Measurements from ENCODE around the gene ZNRF3.

The ZNRF3 gene

GRCh38 chr22:28882878-28883656, at the start of gene ZNRF3:
TSS of gene ZNRF3 (plus strand) at chr22:28883572. CDS start at chr22:28883767, 195 bp downstream.
- DNase-seq (peak; percentile 90), ATAC-seq (ENCODE audit: insufficient read depth, low read depth) (peak; percentile 86)
- H2AFZ ChIP-seq (ENCODE audit: low read depth, low read length): peak within 1 kb of the TSS; percentile 99
- peak within 1 kb of the TSS; percentile 62 for H3K9ac ChIP-seq (ENCODE audit: low read depth, low read length)
- H3K4me3 ChIP-seq (ENCODE audit: low read depth in 1 of 2, low read length in 2 of 2): peak within 1 kb of the TSS; percentile 27 to 64; a peak in 3 of 4 replicates
- no peaks in the 10 kb centered on the region for H3K36me3 ChIP-seq (ENCODE audit: insufficient read depth, low read length)
- H3K27ac ChIP-seq (ENCODE audit: low read length): peak within 1 kb of the TSS; percentile 77
- peak within 1 kb of the TSS; percentile 97 for H3K4me2 ChIP-seq (ENCODE audit: insufficient read depth, low read length)
- peaks cover 13% of the 10 kb centered on the region for H3K27me3 ChIP-seq (ENCODE audit: insufficient read depth, low read length, poor library complexity)
- peaks cover 21% of the 10 kb centered on the region for H4K20me1 ChIP-seq (ENCODE audit: insufficient read depth, low read length)
- TF ChIP-seq EZH2 (IDR thresholded peaks at IDR 0.05; ENCODE audit: borderline replicate concordance, low read depth, low read length, severe bottlenecking) (no peak), CTCF (IDR thresholded peaks at IDR 0.05; ENCODE audit: borderline replicate concordance, extremely low read depth, low read length, poor library complexity, severe bottlenecking) (no peak)
- no peaks in the 10 kb centered on the region for H3K9me3 ChIP-seq (ENCODE audit: insufficient read depth, low read length, severe bottlenecking)
- peaks cover 20% of the 10 kb centered on the region for H3K4me1 ChIP-seq (ENCODE audit: insufficient read depth, low read length)
- no peaks in the 10 kb centered on the region for H3K79me2 ChIP-seq (ENCODE audit: insufficient read depth, low read length)

- no peaks in the 10 kb centered on the region for H3K27me3 ChIP-seq (ENCODE audit: insufficient read depth, low read length, poor library complexity)
- H3K9me3 ChIP-seq (ENCODE audit: insufficient read depth, low read length, severe bottlenecking): no peaks in the 10 kb centered on the region
- H3K4me2 ChIP-seq (ENCODE audit: insufficient read depth, low read length): no peak overlapping the region
- DNase-seq (no peak), ATAC-seq (ENCODE audit: insufficient read depth, low read depth) (no peak)
- no peaks in the 10 kb centered on the region for H4K20me1 ChIP-seq (ENCODE audit: insufficient read depth, low read length)
- H3K27ac ChIP-seq (ENCODE audit: low read length): no peak overlapping the region
- H3K4me1 ChIP-seq (ENCODE audit: insufficient read depth, low read length): peaks cover 10% of the 10 kb centered on the region
- no peak overlapping the region for H3K9ac ChIP-seq (ENCODE audit: low read depth, low read length)
- H2AFZ ChIP-seq (ENCODE audit: low read depth, low read length): no peak overlapping the region
- peaks cover 5% of the 10 kb centered on the region; the same call in 1 of the 2 replicates for H3K36me3 ChIP-seq (ENCODE audit: insufficient read depth, low read length)
- TF ChIP-seq EZH2 (IDR thresholded peaks at IDR 0.05; ENCODE audit: borderline replicate concordance, low read depth, low read length, severe bottlenecking): no peak
- TF ChIP-seq CTCF (IDR thresholded peaks at IDR 0.05; ENCODE audit: borderline replicate concordance, extremely low read depth, low read length, poor library complexity, severe bottlenecking): no peak
- H3K4me3 ChIP-seq (ENCODE audit: low read depth in 1 of 2, low read length in 2 of 2): no peak overlapping the region
- no peaks in the 10 kb centered on the region; the same call in 1 of the 2 replicates for H3K79me2 ChIP-seq (ENCODE audit: insufficient read depth, low read length)
These were observed 47.7 kb upstream of the ZNRF3 start for GRCh38 chr22:28835630-28836189.

- H3K36me3 ChIP-seq (ENCODE audit: insufficient read depth, low read length): peaks cover 3% of the 10 kb centered on the region; the same call in 1 of the 2 replicates
- H3K27ac ChIP-seq (ENCODE audit: low read length): no peak overlapping the region
- DNase-seq: peak; percentile 49
- no peak overlapping the region for H3K4me3 ChIP-seq (ENCODE audit: low read depth in 1 of 2, low read length in 2 of 2)
- H4K20me1 ChIP-seq (ENCODE audit: insufficient read depth, low read length): no peaks in the 10 kb centered on the region
- no peak overlapping the region for H3K4me2 ChIP-seq (ENCODE audit: insufficient read depth, low read length)
- no peak overlapping the region for H2AFZ ChIP-seq (ENCODE audit: low read depth, low read length)
- no peaks in the 10 kb centered on the region for H3K9me3 ChIP-seq (ENCODE audit: insufficient read depth, low read length, severe bottlenecking)
- no peak overlapping the region for H3K9ac ChIP-seq (ENCODE audit: low read depth, low read length)
- no peaks in the 10 kb centered on the region for H3K79me2 ChIP-seq (ENCODE audit: insufficient read depth, low read length)
- peak; percentile 80 for ATAC-seq (ENCODE audit: insufficient read depth, low read depth)
- peaks cover 10% of the 10 kb centered on the region for H3K4me1 ChIP-seq (ENCODE audit: insufficient read depth, low read length)
- no peaks in the 10 kb centered on the region for H3K27me3 ChIP-seq (ENCODE audit: insufficient read depth, low read length, poor library complexity)
- TF ChIP-seq CTCF (IDR thresholded peaks at IDR 0.05; ENCODE audit: borderline replicate concordance, extremely low read depth, low read length, poor library complexity, severe bottlenecking) (no peak), EZH2 (IDR thresholded peaks at IDR 0.05; ENCODE audit: borderline replicate concordance, low read depth, low read length, severe bottlenecking) (no peak)
These were observed 45.7 kb upstream of the ZNRF3 start for GRCh38 chr22:28837640-28838039.
